ENCODE measurements around the gene LGMN.

Gene LGMN

DNA sequence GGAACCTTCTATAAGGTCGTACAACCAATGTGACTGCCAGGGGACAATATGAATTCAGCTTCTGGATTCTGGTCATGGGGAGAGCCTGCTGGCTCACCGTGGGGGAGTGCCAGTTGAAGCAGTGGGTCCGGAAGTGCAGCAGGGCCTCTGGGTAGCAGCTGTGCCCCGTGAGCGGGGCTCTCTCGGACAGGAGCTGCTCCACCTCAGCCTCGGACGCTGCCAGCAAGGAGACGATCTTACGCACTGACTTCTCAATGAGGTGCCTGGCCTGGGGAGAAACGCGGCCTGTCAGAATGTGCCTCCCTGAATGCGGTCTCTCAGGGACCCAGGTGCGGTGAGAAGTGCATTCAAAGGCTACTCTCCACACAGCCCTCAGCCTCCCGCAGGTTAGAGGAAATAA is 42.0 kb downstream of the LGMN start:
- H3K4me3 ChIP-seq (ENCODE audit: low read depth in 1 of 2, low read length in 2 of 2): no peak overlapping the region
- H2AFZ ChIP-seq (ENCODE audit: low read depth, low read length): no peak overlapping the region
- H3K9me3 ChIP-seq (ENCODE audit: insufficient read depth, low read length, severe bottlenecking): no peaks in the 10 kb centered on the region
- no peak overlapping the region for H3K27ac ChIP-seq (ENCODE audit: low read length)
- no peaks in the 10 kb centered on the region for H3K36me3 ChIP-seq (ENCODE audit: insufficient read depth, low read length)
- no peak overlapping the region for H3K9ac ChIP-seq (ENCODE audit: low read depth, low read length)
- H3K27me3 ChIP-seq (ENCODE audit: insufficient read depth, low read length, poor library complexity): no peaks in the 10 kb centered on the region
- TF ChIP-seq, protein P1, sequence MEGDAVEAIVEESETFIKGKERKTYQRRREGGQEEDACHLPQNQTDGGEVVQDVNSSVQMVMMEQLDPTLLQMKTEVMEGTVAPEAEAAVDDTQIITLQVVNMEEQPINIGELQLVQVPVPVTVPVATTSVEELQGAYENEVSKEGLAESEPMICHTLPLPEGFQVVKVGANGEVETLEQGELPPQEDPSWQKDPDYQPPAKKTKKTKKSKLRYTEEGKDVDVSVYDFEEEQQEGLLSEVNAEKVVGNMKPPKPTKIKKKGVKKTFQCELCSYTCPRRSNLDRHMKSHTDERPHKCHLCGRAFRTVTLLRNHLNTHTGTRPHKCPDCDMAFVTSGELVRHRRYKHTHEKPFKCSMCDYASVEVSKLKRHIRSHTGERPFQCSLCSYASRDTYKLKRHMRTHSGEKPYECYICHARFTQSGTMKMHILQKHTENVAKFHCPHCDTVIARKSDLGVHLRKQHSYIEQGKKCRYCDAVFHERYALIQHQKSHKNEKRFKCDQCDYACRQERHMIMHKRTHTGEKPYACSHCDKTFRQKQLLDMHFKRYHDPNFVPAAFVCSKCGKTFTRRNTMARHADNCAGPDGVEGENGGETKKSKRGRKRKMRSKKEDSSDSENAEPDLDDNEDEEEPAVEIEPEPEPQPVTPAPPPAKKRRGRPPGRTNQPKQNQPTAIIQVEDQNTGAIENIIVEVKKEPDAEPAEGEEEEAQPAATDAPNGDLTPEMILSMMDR (IDR thresholded peaks at IDR 0.05; ENCODE audit: borderline replicate concordance, extremely low read depth, low read length, poor library complexity, severe bottlenecking): no peak
- TF ChIP-seq EZH2 (IDR thresholded peaks at IDR 0.05; ENCODE audit: borderline replicate concordance, low read depth, low read length, severe bottlenecking): no peak
- H4K20me1 ChIP-seq (ENCODE audit: insufficient read depth, low read length): no peaks in the 10 kb centered on the region
- DNase-seq: no peak
- H3K4me1 ChIP-seq (ENCODE audit: insufficient read depth, low read length): no peaks in the 10 kb centered on the region
- no peak overlapping the region for H3K4me2 ChIP-seq (ENCODE audit: insufficient read depth, low read length)
- ATAC-seq (ENCODE audit: insufficient read depth, low read depth): no peak
- H3K79me2 ChIP-seq (ENCODE audit: insufficient read depth, low read length): no peaks in the 10 kb centered on the region

DNA sequence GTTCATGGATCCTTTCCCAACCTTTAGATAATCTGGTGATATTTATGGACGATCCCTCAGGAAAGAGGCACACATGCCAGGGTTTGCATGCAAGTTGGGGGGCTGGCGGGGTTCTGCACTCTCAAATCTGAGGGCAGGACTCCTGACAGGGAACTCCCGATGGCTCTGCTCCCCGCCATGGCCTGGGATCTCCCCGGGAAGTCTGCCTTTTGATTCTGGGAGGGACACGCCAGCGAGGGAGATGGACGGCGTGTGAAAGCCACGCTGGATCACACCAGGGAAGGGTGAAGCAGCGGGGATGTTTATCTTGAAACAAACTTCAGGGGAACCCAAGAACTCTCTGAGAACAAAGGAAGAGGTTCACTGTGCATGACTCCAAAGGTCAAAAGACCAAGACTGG is 43.6 kb downstream of the LGMN start:
- no peak overlapping the region for H3K4me3 ChIP-seq (ENCODE audit: low read depth in 1 of 2, low read length in 2 of 2)
- H3K4me2 ChIP-seq (ENCODE audit: insufficient read depth, low read length): no peak overlapping the region
- no peak overlapping the region for H3K9ac ChIP-seq (ENCODE audit: low read depth, low read length)
- H3K27me3 ChIP-seq (ENCODE audit: insufficient read depth, low read length, poor library complexity): no peaks in the 10 kb centered on the region
- H3K4me1 ChIP-seq (ENCODE audit: insufficient read depth, low read length): no peaks in the 10 kb centered on the region
- no peak overlapping the region for H3K27ac ChIP-seq (ENCODE audit: low read length)
- no peak for DNase-seq
- H3K9me3 ChIP-seq (ENCODE audit: insufficient read depth, low read length, severe bottlenecking): no peaks in the 10 kb centered on the region
- H2AFZ ChIP-seq (ENCODE audit: low read depth, low read length): no peak overlapping the region
- H3K79me2 ChIP-seq (ENCODE audit: insufficient read depth, low read length): no peaks in the 10 kb centered on the region
- ATAC-seq (ENCODE audit: insufficient read depth, low read depth): no peak
- no peaks in the 10 kb centered on the region for H3K36me3 ChIP-seq (ENCODE audit: insufficient read depth, low read length)
- TF ChIP-seq EZH2 (IDR thresholded peaks at IDR 0.05; ENCODE audit: borderline replicate concordance, low read depth, low read length, severe bottlenecking): no peak
- TF ChIP-seq, protein P1 (IDR thresholded peaks at IDR 0.05; ENCODE audit: borderline replicate concordance, extremely low read depth, low read length, poor library complexity, severe bottlenecking): no peak
- no peaks in the 10 kb centered on the region for H4K20me1 ChIP-seq (ENCODE audit: insufficient read depth, low read length)

DNA sequence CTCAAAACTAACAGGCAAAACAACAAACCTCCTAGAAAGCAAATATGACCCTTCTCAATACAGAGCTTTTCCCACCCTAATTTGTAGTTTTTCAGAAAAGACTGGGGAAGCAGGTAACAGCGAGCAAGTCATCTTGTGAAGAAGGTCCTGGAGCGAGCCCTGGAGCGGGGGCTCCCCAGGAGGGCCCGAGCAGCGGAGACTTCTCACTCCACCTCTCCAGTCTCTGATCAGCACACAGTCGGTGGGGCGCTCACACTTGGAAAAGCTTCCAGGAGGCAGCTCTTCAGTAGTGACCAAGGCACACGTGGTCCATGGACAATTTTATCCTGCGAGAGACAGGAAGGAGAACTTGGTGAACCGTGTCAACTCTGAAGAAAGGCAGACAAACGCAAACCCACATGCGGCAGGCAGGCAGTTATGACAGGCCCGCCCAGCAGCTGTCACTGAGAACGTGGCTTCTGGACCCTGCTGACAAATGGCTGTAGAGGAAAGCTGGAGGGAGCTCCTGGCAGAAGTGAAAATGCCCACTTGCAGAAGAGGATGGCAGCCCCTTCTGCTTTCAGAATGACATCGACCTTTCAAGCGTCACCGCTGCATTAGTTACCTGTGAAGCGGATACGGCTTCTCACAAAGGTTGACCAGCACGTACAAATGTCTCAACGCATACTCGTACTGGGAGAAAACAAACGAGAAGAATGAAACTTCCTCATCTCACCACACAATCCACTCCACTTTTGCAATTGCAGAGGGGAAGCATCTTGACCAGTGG is 44.2 kb downstream of the LGMN start:
- no peak overlapping the region for H3K4me2 ChIP-seq (ENCODE audit: insufficient read depth, low read length)
- H4K20me1 ChIP-seq (ENCODE audit: insufficient read depth, low read length): no peaks in the 10 kb centered on the region
- H3K27ac ChIP-seq (ENCODE audit: low read length): no peak overlapping the region
- H3K9ac ChIP-seq (ENCODE audit: low read depth, low read length): no peak overlapping the region
- no peaks in the 10 kb centered on the region for H3K4me1 ChIP-seq (ENCODE audit: insufficient read depth, low read length)
- no peak overlapping the region for H2AFZ ChIP-seq (ENCODE audit: low read depth, low read length)
- no peaks in the 10 kb centered on the region for H3K27me3 ChIP-seq (ENCODE audit: insufficient read depth, low read length, poor library complexity)
- H3K4me3 ChIP-seq (ENCODE audit: low read depth in 1 of 2, low read length in 2 of 2): no peak overlapping the region
- TF ChIP-seq, protein P1 (IDR thresholded peaks at IDR 0.05; ENCODE audit: borderline replicate concordance, extremely low read depth, low read length, poor library complexity, severe bottlenecking): no peak
- no peak for TF ChIP-seq EZH2 (IDR thresholded peaks at IDR 0.05; ENCODE audit: borderline replicate concordance, low read depth, low read length, severe bottlenecking)
- DNase-seq: no peak
- H3K9me3 ChIP-seq (ENCODE audit: insufficient read depth, low read length, severe bottlenecking): no peaks in the 10 kb centered on the region
- no peaks in the 10 kb centered on the region for H3K36me3 ChIP-seq (ENCODE audit: insufficient read depth, low read length)
- no peak for ATAC-seq (ENCODE audit: insufficient read depth, low read depth)
- no peaks in the 10 kb centered on the region for H3K79me2 ChIP-seq (ENCODE audit: insufficient read depth, low read length)

Data from DND-41 (cell line).